ENCODE results near the gene ARNT2. TPM values are rescaled to one million over a fixed set of nuclear protein-coding genes. Genes with fewer than 3 reads are reported as not detected.

Gene ARNT2
- total and polyA plus RNA-seq, 12 donors = 2.0 to 6.4 (median 3.5) TPM

- TF ChIP-seq POLR2A (IDR thresholded peaks at IDR 0.05) (no peak), CTCF (IDR thresholded peaks at IDR 0.05) (peak in 3 of 6 experiments; percentile 11 to 30 (median 26))
- H3K4me1 ChIP-seq (replicated peaks in 1 of 2) = peaks cover 8 to 11% of the 10 kb centered on the region in 2 donors
- H3K27ac ChIP-seq = no peak overlapping the region
- no peak overlapping the region for H3K4me3 ChIP-seq
- intact Hi-C loops (cut with DNase I) = no loop called here
- 27 to 71% (median 60%) methylated on average over 1 of the region's 1 CpG for WGBS, 4 donors
- no peaks in the 10 kb centered on the region for H3K27me3 ChIP-seq
- H3K36me3 ChIP-seq (replicated peaks in 1 of 2) = no peaks in the 10 kb centered on the region
- no peaks in the 10 kb centered on the region for H3K9me3 ChIP-seq (replicated peaks in 1 of 3)
- no peak for DNase-seq
These were observed 215.5 kb downstream of the ARNT2 start for GRCh38 chr15:80619680-80620079.

DNA sequence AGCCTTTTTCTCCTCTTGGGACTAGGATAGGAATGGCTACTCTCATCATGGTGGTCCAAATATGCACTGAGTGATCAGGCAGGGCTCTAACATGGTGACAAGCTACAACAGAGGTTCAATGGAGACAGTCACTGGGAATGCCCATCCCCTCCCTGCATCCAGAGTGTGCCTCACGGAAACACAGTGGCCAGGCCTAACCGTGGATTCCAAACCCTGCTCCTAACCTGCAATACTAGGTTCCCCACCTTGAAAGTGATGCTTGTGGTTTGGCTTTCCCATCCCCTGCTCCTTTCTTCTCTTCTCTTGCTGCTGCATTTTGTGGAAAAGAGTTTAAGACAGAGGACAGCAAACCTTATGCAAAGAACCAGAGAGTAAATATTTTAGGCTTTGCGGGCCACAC, 216.0 kb downstream of the ARNT2 start:
- WGBS, 4 donors = 94 to 98% (median 97%) methylated on average over 3 of the region's 3 CpGs
- TF ChIP-seq CTCF (IDR thresholded peaks at IDR 0.05) (no peak), POLR2A (IDR thresholded peaks at IDR 0.05) (no peak)
- peaks cover 8 to 11% of the 10 kb centered on the region in 2 donors for H3K4me1 ChIP-seq (replicated peaks in 1 of 2)
- no peaks in the 10 kb centered on the region for H3K27me3 ChIP-seq
- intact Hi-C loops (cut with DNase I) = no loop called here
- no peaks in the 10 kb centered on the region for H3K9me3 ChIP-seq (replicated peaks in 1 of 3)
- DNase-seq = no peak
- H3K4me3 ChIP-seq = no peak overlapping the region
- H3K27ac ChIP-seq = no peak overlapping the region
- no peaks in the 10 kb centered on the region for H3K36me3 ChIP-seq (replicated peaks in 1 of 2)

DNA sequence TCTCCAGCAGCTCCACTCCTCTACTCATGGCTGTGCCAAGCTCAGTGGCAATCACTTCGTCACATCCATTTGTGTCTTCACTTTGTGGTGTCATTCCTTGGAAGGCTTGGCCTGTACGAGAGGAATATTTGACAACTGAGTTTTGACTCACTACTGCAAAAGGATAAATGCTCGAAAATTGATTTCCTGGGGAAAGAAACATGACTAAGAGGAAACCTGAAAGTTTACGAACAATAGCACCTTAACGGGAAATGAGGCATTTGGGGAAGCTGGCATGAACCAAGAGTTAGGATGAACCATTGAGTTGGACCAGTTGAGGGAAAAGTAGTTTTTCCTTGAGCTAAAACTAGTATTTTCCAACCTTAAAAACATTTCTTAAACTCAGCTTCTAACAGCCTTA, 216.7 kb downstream of the ARNT2 start:
- no peak overlapping the region for H3K4me3 ChIP-seq
- H3K27ac ChIP-seq = no peak overlapping the region
- no peaks in the 10 kb centered on the region for H3K36me3 ChIP-seq (replicated peaks in 1 of 2)
- H3K4me1 ChIP-seq (replicated peaks in 1 of 2) = peaks cover 6 to 7% of the 10 kb centered on the region in 2 donors
- WGBS, 4 donors = 78 to 85% (median 82%) methylated on average over 5 of the region's 5 CpGs
- no peak for DNase-seq
- no peaks in the 10 kb centered on the region for H3K9me3 ChIP-seq (replicated peaks in 1 of 3)
- H3K27me3 ChIP-seq = no peaks in the 10 kb centered on the region
- no peak for TF ChIP-seq POLR2A (IDR thresholded peaks at IDR 0.05)
- TF ChIP-seq CTCF (IDR thresholded peaks at IDR 0.05) = no peak
- intact Hi-C loops (cut with DNase I) = no loop called here

DNA sequence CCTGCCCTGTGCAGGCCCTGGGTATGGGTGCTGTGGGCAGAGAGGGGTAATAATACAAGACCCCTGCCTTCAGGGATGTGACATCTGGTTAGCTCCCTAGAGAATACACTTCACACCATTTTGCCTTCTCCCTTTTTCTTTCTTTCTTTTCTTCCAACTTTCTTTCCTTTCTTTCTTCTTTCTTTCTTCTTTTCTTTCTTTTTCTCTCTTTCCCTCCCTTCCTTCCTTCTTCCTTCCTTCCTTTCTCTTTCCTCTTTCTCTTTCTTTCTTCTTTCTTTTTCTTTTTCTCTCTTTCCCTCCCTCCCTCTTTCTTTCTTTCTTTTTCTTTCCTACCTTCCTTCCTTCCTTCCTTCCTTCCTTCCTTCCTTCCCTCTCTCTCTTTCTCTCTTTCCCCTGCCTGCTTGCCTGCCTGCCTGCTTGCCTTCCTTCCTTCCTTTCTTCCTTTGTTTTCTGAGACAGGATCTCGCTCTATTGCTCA, 222.5 kb downstream of the ARNT2 start:
- Histone ChIP-seq H3K4me3 (no peak overlapping the region), H3K4me1 (replicated peaks in 1 of 2) (no peaks in the 10 kb centered on the region), H3K27ac (no peak overlapping the region), H3K9me3 (replicated peaks in 1 of 3) (no peaks in the 10 kb centered on the region), H3K27me3 (no peaks in the 10 kb centered on the region), H3K36me3 (replicated peaks in 1 of 2) (no peaks in the 10 kb centered on the region)
- WGBS, 4 donors = 91 to 100% (median 97%) methylated on average over 1 of the region's 1 CpG
- DNase-seq = no peak
- TF ChIP-seq CTCF (IDR thresholded peaks at IDR 0.05) = no peak
- no peak for TF ChIP-seq POLR2A (IDR thresholded peaks at IDR 0.05)
- intact Hi-C loops (cut with DNase I) = no loop called here
